CD14-positive monocyte (primary cell): Measurements from ENCODE around the gene YBX3. TPM values are rescaled to one million over a fixed set of nuclear protein-coding genes. Genes with fewer than 3 reads are reported as not detected.

Source experiments
- DNase-seq, 3 donors: peaks; one replicate each; pipeline ENCODE4 v3.0.0-alpha.2; 2011 to 2022
- H2AFZ ChIP-seq: 2 replicates; pipeline ENCODE4 v1.6.0; 2012; ENCODE audit warnings: mild to moderate bottlenecking, low read depth, low read length, inconsistent platforms; ENCODE audit not compliant: insufficient read depth, poor library complexity, severe bottlenecking
- H3K27ac ChIP-seq, 2 donors: 1 replicate in 1 of 2; 2 replicates in 1 of 2; pipeline ENCODE4 v1.5.1; 2012 to 2013; ENCODE audit warnings: low read length in 2 of 2, control low read depth in 1 of 2, inconsistent platforms in 1 of 2, low read depth in 1 of 2, mild to moderate bottlenecking in 1 of 2
- H3K27me3 ChIP-seq, 2 donors: one replicate each; pipeline versions ENCODE4 v1.6.0 to v1.6.1; 2011 to 2013; ENCODE audit warnings: low read length in 2 of 2; ENCODE audit not compliant: control insufficient read depth in 2 of 2, insufficient read depth in 2 of 2
- H3K36me3 ChIP-seq, 2 donors: replicated peaks in 1 of 2; 1 replicate in 1 of 2; 2 replicates in 1 of 2; pipeline versions ENCODE4 v1.5.1 to v1.6.1; 2012 to 2013; ENCODE audit warnings: low read length in 2 of 2, control low read depth in 1 of 2, inconsistent platforms in 1 of 2, mild to moderate bottlenecking in 1 of 2; ENCODE audit not compliant: insufficient read depth in 2 of 2, control insufficient read depth in 1 of 2
- H3K4me1 ChIP-seq, 2 donors: 1 replicate in 1 of 2; 2 replicates in 1 of 2; pipeline versions ENCODE4 v1.5.1 to v1.6.1; 2012 to 2013; ENCODE audit warnings: low read length in 2 of 2, control low read depth in 1 of 2, inconsistent platforms in 1 of 2, mild to moderate bottlenecking in 1 of 2, moderate library complexity in 1 of 2; ENCODE audit not compliant: insufficient read depth in 2 of 2, control insufficient read depth in 1 of 2
- H3K4me2 ChIP-seq: replicated peaks from 2 replicates; pipeline ENCODE3; 2012; ENCODE audit warnings: low read length, moderate library complexity, mild to moderate bottlenecking; ENCODE audit not compliant: poor library complexity, severe bottlenecking; ENCODE audit errors: extremely low read depth
- H3K4me3 ChIP-seq, 3 experiments: fragments of 200-600 bp in 1 of 3; sonication (generic) in 1 of 3; replicated peaks in 1 of 3; 1 replicate in 2 of 3; 2 replicates in 1 of 3; pipeline ENCODE4 v1.5.1; 2011 to 2013; ENCODE audit warnings: low read length in 3 of 3, mild to moderate bottlenecking in 3 of 3, control low read depth in 2 of 3, low read depth in 2 of 3, inconsistent platforms in 1 of 3, moderate library complexity in 1 of 3
- H3K79me2 ChIP-seq: 2 replicates; pipeline ENCODE4 v1.6.0; 2012; ENCODE audit warnings: mild to moderate bottlenecking, control low read depth, inconsistent platforms, low read length, moderate library complexity; ENCODE audit not compliant: insufficient read depth
- H3K9ac ChIP-seq: 2 replicates; pipeline ENCODE4 v1.6.0; 2017; ENCODE audit warnings: low read length, mild to moderate bottlenecking; ENCODE audit not compliant: insufficient read depth, poor library complexity, severe bottlenecking
- H3K9me3 ChIP-seq, 2 donors: replicated peaks in 1 of 2; 1 replicate in 1 of 2; 2 replicates in 1 of 2; pipeline versions ENCODE4 v1.5.1 to v1.6.1; 2012 to 2013; ENCODE audit warnings: low read length in 2 of 2, control low read depth in 1 of 2; ENCODE audit not compliant: control insufficient read depth in 1 of 2, insufficient read depth in 1 of 2
- H4K20me1 ChIP-seq: 2 replicates; pipeline ENCODE4 v1.6.0; 2012; ENCODE audit warnings: mild to moderate bottlenecking, low read length, control low read depth, moderate library complexity; ENCODE audit not compliant: insufficient read depth
- H3K27ac Mint-ChIP-seq, 7 donors: one replicate each; pipeline ENCODE4 v1.8.0; 2020; ENCODE audit warnings: mild to moderate bottlenecking in 7 of 7, mixed read lengths in 7 of 7, moderate library complexity in 6 of 7, inconsistent platforms in 2 of 7
- H3K27me3 Mint-ChIP-seq, 3 donors: one replicate each; pipeline ENCODE4 v1.8.0; 2021 to 2022; ENCODE audit warnings: low read depth in 3 of 3, mild to moderate bottlenecking in 3 of 3, mixed read lengths in 3 of 3, moderate library complexity in 3 of 3, inconsistent platforms in 1 of 3
- H3K36me3 Mint-ChIP-seq, 2 donors: one replicate each; pipeline ENCODE4 v1.8.0; 2020; ENCODE audit warnings: mixed read lengths in 2 of 2, inconsistent platforms in 1 of 2, mild to moderate bottlenecking in 1 of 2
- H3K4me1 Mint-ChIP-seq: one replicate; pipeline ENCODE4 v1.8.0; 2020; ENCODE audit warnings: mild to moderate bottlenecking, mixed read lengths
- H3K4me3 Mint-ChIP-seq, 2 donors: one replicate each; pipeline ENCODE4 v1.8.0; 2020; ENCODE audit warnings: mild to moderate bottlenecking in 2 of 2, mixed read lengths in 2 of 2, moderate library complexity in 1 of 2
- H3K9me3 Mint-ChIP-seq, 7 donors: one replicate each; pipeline ENCODE4 v1.8.0; 2020 to 2022; ENCODE audit warnings: mixed read lengths in 7 of 7, mild to moderate bottlenecking in 6 of 7, moderate library complexity in 6 of 7, inconsistent platforms in 2 of 7
- CTCF ChIP-seq: fragments of 200-600 bp; IDR thresholded peaks from one replicate; pipeline ENCODE4 v1.8.0; 2022; ENCODE audit warnings: antibody characterized with exemption, mild to moderate bottlenecking
- WGBS: methylation state at CpG from one replicate; pipeline ENCODE4 v1.1.5; 2013; ENCODE audit warnings: missing lambda C conversion rate; ENCODE audit not compliant: insufficient coverage; 5-methylcytosine and 5-hydroxymethylcytosine counted together
- intact Hi-C, 2 donors: fragments of 100-400 bp; cut with micrococcal nuclease; formaldehyde crosslinking; loops; one replicate each; pipeline versions ENCODE4 v1.15.0 to v1.15.1; 2023
- polyA plus RNA-seq, 3 donors: library from polyadenylated mRNA; depleted of rRNA in 1 of 3; unstranded in 2 of 3; stranded (reverse) in 1 of 3; fragments of 300-500 nt in 2 of 3; fragments of >200 nt in 1 of 3; fragmentation: Illumina TruSeq in 2 of 3; gene quantifications; 1 replicate in 2 of 3; 2 replicates in 1 of 3; pipeline ENCODE4 v1.2.3, GENCODE V29; 2012 to 2021

Gene YBX3
- polyA plus RNA-seq, 3 donors: 104 to 203 (median 131) TPM

GRCh38 chr12:10739157-10740118 lies 16.3 kb upstream of the YBX3 start:
- H3K27me3 Mint-ChIP-seq: peaks cover 0 to 2% (median 2%) of the 10 kb centered on the region in 3 donors
- Histone ChIP-seq H3K79me2 (no peaks in the 10 kb centered on the region), H4K20me1 (no peaks in the 10 kb centered on the region), H3K9ac (no peak overlapping the region), H3K4me1 (peaks cover 28% of the 10 kb centered on the region in 2 donors), H3K4me2 (no peak overlapping the region), H3K36me3 (no peaks in the 10 kb centered on the region), H3K27me3 (peaks cover 0 to 2% of the 10 kb centered on the region in 2 donors), H3K27ac (no peak overlapping the region), H3K9me3 (no peaks in the 10 kb centered on the region), H2AFZ (no peak overlapping the region), H3K4me3 (no peak overlapping the region)
- DNase-seq: no peak
- WGBS: 94% methylated on average over 2 of the region's 8 CpGs
- no peak overlapping the region for H3K27ac Mint-ChIP-seq
- peaks cover 27% of the 10 kb centered on the region for H3K4me1 Mint-ChIP-seq
- H3K9me3 Mint-ChIP-seq: peaks cover 0 to 2% (median 0%) of the 10 kb centered on the region in 7 donors
- no peaks in the 10 kb centered on the region for H3K36me3 Mint-ChIP-seq
- no peak overlapping the region for H3K4me3 Mint-ChIP-seq
- intact Hi-C loops: no loop called here
- no peak for TF ChIP-seq CTCF

- peaks cover 21% of the 10 kb centered on the region in 2 donors for H3K4me1 ChIP-seq
- TF ChIP-seq CTCF: no peak
- no peak overlapping the region for H3K27ac ChIP-seq
- no peak overlapping the region for H3K9ac ChIP-seq
- Mint-ChIP-seq H3K27ac (no peak overlapping the region), H3K4me3 (no peak overlapping the region), H3K36me3 (no peaks in the 10 kb centered on the region), H3K27me3 (peaks cover 0 to 3% (median 2%) of the 10 kb centered on the region in 3 donors), H3K4me1 (peaks cover 22% of the 10 kb centered on the region), H3K9me3 (peaks cover 0 to 4% (median 0%) of the 10 kb centered on the region in 7 donors)
- H3K9me3 ChIP-seq: no peaks in the 10 kb centered on the region
- no peak overlapping the region for H2AFZ ChIP-seq
- H3K27me3 ChIP-seq: peaks cover 0 to 2% of the 10 kb centered on the region in 2 donors
- no peaks in the 10 kb centered on the region for H3K79me2 ChIP-seq
- no CpG with 5 or more reads among the region's 1 CpG for WGBS
- H3K4me3 ChIP-seq: no peak overlapping the region
- DNase-seq: no peak
- H3K4me2 ChIP-seq: no peak overlapping the region
- no peaks in the 10 kb centered on the region for H3K36me3 ChIP-seq
- H4K20me1 ChIP-seq: no peaks in the 10 kb centered on the region
- intact Hi-C loops: no loop called here
Measured at GRCh38 chr12:10737249-10737648, 14.1 kb upstream of the YBX3 start.
